Esophagus squamous epithelium (tissue), 5 donors: Measurements from ENCODE around the gene BBS10. TPM values are rescaled to one million over a fixed set of nuclear protein-coding genes. Genes with fewer than 3 reads are reported as not detected.
"Not testable (repeated sequence)": the region's sequence is repeated elsewhere in the genome, so short reads cannot be mapped to it uniquely, and the experiment has no call there.

Experiments used
- DNase-seq: peaks from one replicate; lab custom pipeline; 2025; lab: John Stamatoyannopoulos, UW
- H3K27ac ChIP-seq, 4 donors: fragments of 200-600 bp; sonication (generic); one replicate each; pipeline ENCODE4 v1.5.1; 2016 to 2019; ENCODE audit warnings: mild to moderate bottlenecking in 1 of 4
- H3K27me3 ChIP-seq, 4 donors: fragments of 200-600 bp; sonication (generic); 1 replicate in 3 of 4; 2 replicates in 1 of 4; pipeline versions ENCODE4 v1.5.1 to v1.6.0; 2017 to 2021; ENCODE audit warnings: antibody characterized with exemption in 1 of 4
- H3K36me3 ChIP-seq, 3 donors: fragments of 200-600 bp; sonication (generic); one replicate each; pipeline ENCODE4 v1.5.1; 2016 to 2019
- H3K4me1 ChIP-seq, 3 donors: fragments of 200-600 bp; sonication (generic); one replicate each; pipeline ENCODE4 v1.5.1; 2017 to 2019
- H3K4me3 ChIP-seq, 4 donors: fragments of 200-600 bp; sonication (generic); 1 replicate in 3 of 4; 2 replicates in 1 of 4; pipeline ENCODE4 v1.5.1; 2016 to 2019; ENCODE audit warnings: mild to moderate bottlenecking in 2 of 4, moderate library complexity in 1 of 4
- H3K9me3 ChIP-seq, 3 donors: fragments of 200-600 bp; sonication (generic); one replicate each; pipeline ENCODE4 v1.5.1; 2016 to 2019
- CTCF ChIP-seq, 6 experiments: fragments of 450-650 bp in 4 of 6; fragments of 200-600 bp in 2 of 6; sonication (generic) in 2 of 6; IDR thresholded peaks; one replicate each; pipeline ENCODE4 v1.5.1; 2016 to 2019; ENCODE audit warnings: antibody characterized with exemption in 6 of 6, mild to moderate bottlenecking in 4 of 6, moderate library complexity in 4 of 6
- POLR2A ChIP-seq, 4 donors: fragments of 450-650 bp; IDR thresholded peaks; one replicate each; pipeline ENCODE4 v1.6.1; 2017; ENCODE audit warnings: antibody characterized with exemption in 4 of 4, mild to moderate bottlenecking in 4 of 4, moderate library complexity in 3 of 4
- WGBS, 2 donors: methylation state at CpG; one replicate each; pipeline ENCODE4 v1.1.5; 2018; 5-methylcytosine and 5-hydroxymethylcytosine counted together
- intact Hi-C: fragments of 100-400 bp; cut with DNase I; formaldehyde crosslinking; loops from one replicate; pipeline ENCODE4 v1.15.0; 2022
- total RNA-seq, 4 donors: library from RNA; depleted of rRNA; stranded (reverse); fragments of >200 nt; gene quantifications; one replicate each; pipeline ENCODE4 v1.1.0, GENCODE V29; 2016
- donor health status: DM: yes; HTN: yes; CAD: no.

Gene BBS10
- total RNA-seq, 4 donors from 2014 or later: 2.7 to 8.4 (median 5.4) TPM

- Histone ChIP-seq H3K27me3 (no peaks in the 10 kb centered on the region), H3K9me3 (peaks cover 0 to 6% (median 0%) of the 10 kb centered on the region in 3 donors), H3K4me1 (no peaks in the 10 kb centered on the region), H3K36me3 (no peaks in the 10 kb centered on the region), H3K4me3 (no peak overlapping the region), H3K27ac (no peak overlapping the region)
- no peak for DNase-seq
- intact Hi-C loops: no loop called here
- no peak for TF ChIP-seq POLR2A (IDR thresholded peaks at IDR 0.05)
- TF ChIP-seq CTCF (IDR thresholded peaks at IDR 0.05): no peak
- WGBS, 2 donors: 33 to 40% methylated on average over 1 of the region's 1 CpG
These were observed 15.6 kb downstream of the BBS10 start for GRCh38 chr12:76332606-76333005.

GRCh38 chr12:76329606-76330005 is 18.6 kb downstream of the BBS10 start:
- no peak for DNase-seq
- TF ChIP-seq POLR2A (IDR thresholded peaks at IDR 0.05) (no peak), CTCF (IDR thresholded peaks at IDR 0.05) (no peak)
- Histone ChIP-seq H3K36me3 (no peaks in the 10 kb centered on the region), H3K27me3 (no peaks in the 10 kb centered on the region), H3K9me3 (peaks cover 0 to 6% (median 0%) of the 10 kb centered on the region in 3 donors), H3K4me1 (no peaks in the 10 kb centered on the region), H3K4me3 (no peak overlapping the region), H3K27ac (no peak overlapping the region)
- intact Hi-C loops: no loop called here
- WGBS, 2 donors: 95 to 96% methylated on average over 5 of the region's 5 CpGs

GRCh38 chr12:76329159-76329558 is 19.1 kb downstream of the BBS10 start:
- H3K27me3 ChIP-seq: no peaks in the 10 kb centered on the region
- no peak overlapping the region for H3K27ac ChIP-seq
- no peaks in the 10 kb centered on the region for H3K36me3 ChIP-seq
- DNase-seq: no peak
- no peaks in the 10 kb centered on the region for H3K4me1 ChIP-seq
- no peak overlapping the region for H3K4me3 ChIP-seq
- intact Hi-C loops: no loop called here
- peaks cover 0 to 6% (median 0%) of the 10 kb centered on the region in 3 donors for H3K9me3 ChIP-seq
- no peak for TF ChIP-seq POLR2A (IDR thresholded peaks at IDR 0.05)
- TF ChIP-seq CTCF (IDR thresholded peaks at IDR 0.05): no peak
- WGBS, 2 donors: 36 to 54% methylated on average over 2 of the region's 2 CpGs

- peak overlapping the region in 3 of 4 donors; percentile 28 to 44 (median 29) for H3K4me3 ChIP-seq
- WGBS, 2 donors: 61 to 93% methylated on average over 4 to 7 of the region's 32 CpGs
- DNase-seq, H3K9me3 ChIP-seq, H3K36me3 ChIP-seq, intact Hi-C loops, H3K27ac ChIP-seq, H3K4me1 ChIP-seq, H3K27me3 ChIP-seq: not testable (repeated sequence)
These were observed 28.5 kb downstream of the BBS10 start for GRCh38 chr12:76319595-76320319.

- Histone ChIP-seq H3K4me1 (no peaks in the 10 kb centered on the region), H3K27me3 (no peaks in the 10 kb centered on the region), H3K4me3 (peak overlapping the region in 1 of 4 donors; percentile 28), H3K27ac (no peak overlapping the region), H3K9me3 (no peaks in the 10 kb centered on the region), H3K36me3 (no peaks in the 10 kb centered on the region)
- WGBS, 2 donors: 100% methylated on average over 1 of the region's 1 CpG; no CpG with 5 or more reads in 1 of the 2 donors
- no peak for DNase-seq
- TF ChIP-seq CTCF (IDR thresholded peaks at IDR 0.05): no peak
- intact Hi-C loops: no loop called here
These were observed 29.2 kb downstream of the BBS10 start for GRCh38 chr12:76318773-76319594.
